Right lobe of liver (tissue), 6 donors: ENCODE measurements around the gene ELL. TPM values are rescaled to one million over a fixed set of nuclear protein-coding genes. Genes with fewer than 3 reads are reported as not detected.

ENCODE experiments used
- ATAC-seq, 4 donors: fragments of 200-7000 bp; cut with Tn5 transposase; one replicate each; pipeline ENCODE4 v1.9.1; 2020; ENCODE audit warnings: mild to moderate bottlenecking in 4 of 4, moderate library complexity in 4 of 4
- DNase-seq, 3 donors: peaks; one replicate each; pipeline ENCODE4 v3.0.0-alpha.2; 2020
- H3K27ac ChIP-seq, 3 donors: fragments of 200-600 bp; one replicate each; pipeline ENCODE4 v1.8.0; 2022
- H3K27me3 ChIP-seq, 2 donors: fragments of 200-600 bp; one replicate each; pipeline ENCODE4 v1.8.0; 2022
- H3K36me3 ChIP-seq, 4 donors: fragments of 200-600 bp; sonication (generic) in 1 of 4; one replicate each; pipeline versions ENCODE4 v1.5.1 to v1.8.0; 2017 to 2022; ENCODE audit warnings: control low read depth in 1 of 4
- H3K4me1 ChIP-seq, 4 donors: fragments of 200-600 bp; sonication (generic) in 1 of 4; one replicate each; pipeline versions ENCODE4 v1.5.1 to v1.8.0; 2017 to 2022; ENCODE audit warnings: control low read depth in 1 of 4
- H3K4me3 ChIP-seq, 3 donors: fragments of 200-600 bp; one replicate each; pipeline ENCODE4 v1.8.0; 2022
- H3K9me3 ChIP-seq, 4 donors: fragments of 200-600 bp; sonication (generic) in 1 of 4; one replicate each; pipeline versions ENCODE4 v1.5.1 to v1.8.0; 2017 to 2022; ENCODE audit warnings: control low read depth in 1 of 4
- CTCF ChIP-seq, 4 donors: fragments of 200-600 bp in 3 of 4; fragments of 450-650 bp in 1 of 4; IDR thresholded peaks; one replicate each; pipeline versions ENCODE4 v1.5.1 to v1.8.0; 2016 to 2022; ENCODE audit warnings: antibody characterized with exemption in 4 of 4, mild to moderate bottlenecking in 2 of 4
- POLR2A ChIP-seq: fragments of 450-650 bp; IDR thresholded peaks from one replicate; pipeline ENCODE4 v1.6.1; 2017; ENCODE audit warnings: antibody characterized with exemption, mild to moderate bottlenecking
- WGBS: methylation state at CpG from one replicate; pipeline ENCODE4 v1.1.6; 2018; ENCODE audit warnings: low coverage, low lambda C conversion rate; ENCODE audit not compliant: insufficient coverage; ENCODE audit errors: missing lambda C conversion rate; 5-methylcytosine and 5-hydroxymethylcytosine counted together
- intact Hi-C, 2 donors: fragments of 100-400 bp; cut with DNase I; formaldehyde crosslinking; loops; one replicate each; pipeline versions ENCODE4 v1.11.2 to v1.14.1; 2022
- total RNA-seq, 6 experiments: library from RNA; depleted of rRNA in 2 of 6; stranded (reverse); fragments of >200 nt in 2 of 6; fragmentation: NEBNext Ultra II Directional in 3 of 6; extraction: Animal tissue kit (Norgen Biotek cat#: 25700) in 3 of 6; gene quantifications; one replicate each; pipeline versions ENCODE4 v1.1.0 to v1.2.4, GENCODE V29; 2016 to 2023
- donor health status: DM: no; HTN: yes; CAD: no.
- donor health status: DM: no; HTN: no; CAD: no.
- donor health status: DM: no; HTN: no; CAD: no.
- donor health status: DM: no; HTN: yes; CAD: no.
- donor health status: DM: no; HTN: yes; CAD: no.

Gene ELL
- total RNA-seq, 6 experiments from 2014 or later, result 5.3 to 11.9 (median 8.6) TPM

GRCh38 chr19:18437491-18438330 is 84.2 kb downstream of the ELL start, which contains the start of gene ISYNA1:
Gene ISYNA1 (minus strand): TSS chr19:18438133. CDS start chr19:18437979, 154 bp downstream.
- TF ChIP-seq POLR2A (no peak), CTCF (IDR thresholded peaks at IDR 0.05) (no peak)
- Histone ChIP-seq H3K4me1 (peaks cover 0 to 26% (median 6%) of the 10 kb centered on the region in 4 donors), H3K4me3 (peak within 1 kb of the TSS; percentile 40 to 46 (median 41)), H3K27me3 (no peaks in the 10 kb centered on the region), H3K27ac (peak within 1 kb of the TSS in 1 of 3 donors; percentile 51), H3K36me3 (no peaks in the 10 kb centered on the region), H3K9me3 (no peaks in the 10 kb centered on the region)
- intact Hi-C loops, result no loop called here
- DNase-seq (no peak), ATAC-seq (peak; percentile 4 to 35 (median 26))
- 4% methylated on average over 6 of the region's 99 CpGs for WGBS

GRCh38 chr19:18436671-18437490 is 85.0 kb downstream of the ELL start:
- TF ChIP-seq POLR2A, result no peak
- no peak for TF ChIP-seq CTCF (IDR thresholded peaks at IDR 0.05)
- WGBS, result 32% methylated on average over 26 of the region's 67 CpGs
- ATAC-seq (peak; percentile 50 to 55 (median 52)), DNase-seq (peak; percentile 77 to 80 (median 80))
- intact Hi-C loops, result no loop called here
- Histone ChIP-seq H3K4me1 (peaks cover 0 to 26% (median 6%) of the 10 kb centered on the region in 4 donors), H3K9me3 (no peaks in the 10 kb centered on the region), H3K4me3 (peak overlapping the region; percentile 40 to 46 (median 41)), H3K27me3 (no peaks in the 10 kb centered on the region), H3K27ac (peak overlapping the region in 1 of 3 donors; percentile 51), H3K36me3 (no peaks in the 10 kb centered on the region)

GRCh38 chr19:18435842-18436670 is 85.8 kb downstream of the ELL start:
- Histone ChIP-seq H3K4me3 (no peak overlapping the region), H3K27me3 (no peaks in the 10 kb centered on the region), H3K4me1 (peaks cover 0 to 26% (median 6%) of the 10 kb centered on the region in 4 donors), H3K27ac (no peak overlapping the region), H3K9me3 (no peaks in the 10 kb centered on the region), H3K36me3 (no peaks in the 10 kb centered on the region)
- DNase-seq (no peak), ATAC-seq (no peak)
- TF ChIP-seq POLR2A (no peak), CTCF (IDR thresholded peaks at IDR 0.05) (no peak)
- 70% methylated on average over 6 of the region's 46 CpGs for WGBS
- intact Hi-C loops, result no loop called here

GRCh38 chr19:18435178-18435841 is 86.6 kb downstream of the ELL start:
- Histone ChIP-seq H3K36me3 (no peaks in the 10 kb centered on the region), H3K27me3 (no peaks in the 10 kb centered on the region), H3K9me3 (no peaks in the 10 kb centered on the region), H3K27ac (no peak overlapping the region), H3K4me3 (no peak overlapping the region), H3K4me1 (peaks cover 0 to 26% (median 6%) of the 10 kb centered on the region in 4 donors)
- intact Hi-C loops, result no loop called here
- DNase-seq, result no peak
- 93% methylated on average over 3 of the region's 49 CpGs for WGBS
- no peak for TF ChIP-seq POLR2A
- peak in 1 of 4 donors; percentile 4 for ATAC-seq
